HUDEP-2 (cell line): Measurements from ENCODE around the gene GDPD4.
A peak's percentile ranks its signal among the peaks of the same experiment; 100 is the strongest.

Source experiments
- DNase-seq, 76 experiments: peaks; one replicate each; lab custom pipeline; 2025; ENCODE audit not compliant: unreplicated experiment in 76 of 76; lab: John Stamatoyannopoulos, UW

GDPD4 gene

DNA sequence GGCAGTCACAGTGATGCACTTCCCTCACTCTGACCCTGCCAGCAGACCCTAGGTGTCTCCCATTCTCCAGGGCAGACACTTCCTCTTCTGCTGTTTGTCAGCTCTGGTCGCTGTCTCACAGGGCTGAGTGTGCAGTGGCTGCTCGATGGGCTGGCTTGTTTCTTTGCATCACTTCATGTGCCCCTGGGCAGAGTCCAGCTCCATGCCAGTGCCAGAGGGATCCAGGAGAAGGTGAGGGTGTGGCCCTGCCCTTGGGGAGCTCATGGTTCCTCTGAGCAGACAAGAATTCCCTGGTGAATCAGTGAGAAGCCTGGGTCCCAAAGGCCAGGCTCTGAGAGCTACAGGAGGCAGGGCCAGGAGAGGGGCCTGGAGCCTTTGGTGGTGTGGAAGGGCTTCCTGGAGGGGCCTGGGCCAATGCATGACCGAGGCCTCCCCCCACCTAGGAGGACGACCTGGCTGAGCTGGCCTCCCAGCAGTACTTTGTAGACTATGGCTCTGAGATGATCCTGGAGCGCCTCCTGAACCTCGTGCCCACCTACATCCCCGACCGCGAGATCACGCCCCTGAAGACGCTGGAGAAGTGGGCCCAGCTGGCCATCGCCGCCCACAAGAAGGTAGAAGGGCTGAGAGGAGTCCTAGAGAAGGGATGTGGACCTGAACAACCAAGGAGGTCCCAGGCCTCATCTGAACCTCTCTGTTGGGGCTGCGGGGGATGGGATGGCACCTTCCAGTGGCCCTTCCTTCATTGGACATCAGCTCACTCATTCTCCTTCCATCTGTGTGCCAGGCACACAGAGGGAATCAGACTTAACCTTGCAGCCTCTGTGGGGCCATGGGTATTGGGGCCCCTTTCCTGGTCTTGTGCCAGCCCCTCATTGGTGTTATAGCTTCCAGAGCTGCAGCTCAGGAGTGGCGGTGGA lies 107.3 kb downstream of the GDPD4 start:
- DNase-seq = no peak

DNA sequence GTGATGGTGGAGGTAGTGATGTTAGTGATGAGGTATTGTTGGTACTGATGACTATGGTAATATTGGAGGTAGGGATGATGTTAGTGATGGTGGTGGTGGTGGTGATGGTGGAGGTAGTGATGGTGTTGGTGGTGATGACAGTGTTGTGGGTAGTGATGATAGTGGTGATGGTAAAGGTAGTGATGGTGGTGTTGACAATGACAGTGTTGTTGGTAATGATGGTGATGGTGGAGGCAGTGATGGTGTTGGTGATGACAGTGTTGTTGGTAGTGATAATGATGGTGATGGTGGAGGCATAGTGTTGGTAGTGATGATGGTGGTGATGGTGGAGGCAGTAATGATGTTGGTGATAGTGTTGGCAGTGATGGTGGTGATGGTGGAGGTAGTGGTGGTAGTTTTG lies 108.3 kb downstream of the GDPD4 start:
- DNase-seq = no peak

DNA sequence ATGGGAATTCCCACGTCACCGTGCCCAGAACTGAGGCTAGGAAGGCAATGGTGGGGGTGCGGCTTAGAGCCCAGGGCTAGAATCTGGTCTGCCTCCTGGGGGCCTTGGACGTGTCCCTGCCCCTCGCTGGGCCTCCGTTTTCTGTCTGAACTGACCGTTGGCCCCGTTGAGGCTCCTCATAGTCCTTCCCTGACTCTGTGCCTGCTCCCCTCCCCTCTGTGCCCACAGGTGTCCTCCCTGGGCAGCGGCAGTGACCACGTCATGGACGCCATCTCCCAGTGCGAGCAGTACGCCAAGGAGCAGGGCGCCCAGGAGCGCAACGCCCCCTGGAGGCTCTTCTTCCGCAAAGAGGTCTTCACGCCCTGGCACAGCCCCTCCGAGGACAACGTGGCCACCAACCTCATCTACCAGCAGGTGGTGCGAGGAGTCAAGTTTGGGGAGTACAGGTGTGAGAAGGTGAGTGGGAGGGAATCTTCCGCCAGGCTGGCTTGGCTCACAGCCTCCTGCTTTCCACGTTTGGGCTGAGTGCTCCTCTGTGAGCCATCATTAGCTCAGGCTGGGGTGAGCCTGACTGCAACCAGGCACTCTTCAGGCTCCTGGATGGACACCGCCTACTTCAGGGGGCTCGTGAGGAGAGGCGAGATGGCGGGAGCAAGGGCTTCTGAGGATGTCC lies 109.5 kb downstream of the GDPD4 start:
- DNase-seq = peak in 26 of 76 experiments; percentile 1 to 37 (median 12)

DNA sequence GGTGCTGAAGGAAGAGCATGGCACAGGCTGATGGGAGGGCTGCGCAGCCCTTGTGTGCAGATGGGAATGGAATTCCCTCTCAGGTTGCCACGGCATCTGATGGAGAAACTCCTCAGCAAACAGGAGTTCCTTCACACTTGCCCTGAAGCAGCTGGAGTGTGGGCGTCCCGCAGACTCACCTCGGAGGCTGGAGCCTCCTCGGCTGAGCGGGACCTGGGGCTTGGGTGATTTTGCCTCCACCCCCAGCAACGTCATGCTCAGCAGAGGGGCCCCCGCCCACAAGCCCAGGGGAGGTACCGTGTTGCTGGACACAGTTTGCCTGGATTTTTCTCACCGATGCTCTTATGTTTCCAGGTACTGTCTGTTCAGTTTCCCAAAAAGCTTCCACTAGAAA lies 110.1 kb downstream of the GDPD4 start:
- DNase-seq = no peak

DNA sequence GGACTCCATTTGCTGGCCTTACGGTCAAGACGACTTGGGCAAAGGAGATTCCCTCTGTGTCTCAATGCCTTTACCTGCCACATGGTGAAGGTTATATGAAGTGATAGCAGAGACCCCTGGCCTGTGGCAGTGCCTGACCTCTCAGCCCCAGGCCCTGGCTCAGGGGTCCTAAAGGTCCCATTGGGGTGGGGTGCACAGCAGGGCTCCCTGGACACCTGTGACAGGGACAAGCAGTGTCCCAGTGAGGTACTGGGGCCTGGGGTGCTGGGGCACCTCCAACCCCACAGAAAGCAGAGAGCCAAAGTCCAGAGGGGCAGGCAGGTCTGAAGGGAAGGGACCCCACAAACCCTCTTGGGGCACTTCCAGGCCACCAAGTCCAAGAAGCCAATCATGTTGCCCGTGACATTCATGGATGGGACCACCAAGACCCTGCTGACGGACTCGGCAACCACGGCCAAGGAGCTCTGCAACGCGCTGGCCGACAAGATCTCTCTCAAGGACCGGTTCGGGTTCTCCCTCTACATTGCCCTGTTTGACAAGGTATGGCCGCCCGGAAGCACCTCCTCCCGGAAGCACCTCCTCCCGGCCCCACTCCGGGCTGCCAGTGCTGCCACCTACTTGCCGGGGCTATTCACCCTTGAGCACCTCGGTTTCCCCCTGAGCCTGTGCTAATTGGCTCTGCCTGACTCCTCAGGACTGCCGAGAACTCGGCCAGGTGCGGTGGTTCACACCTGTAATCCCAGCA lies 111.0 kb downstream of the GDPD4 start:
- DNase-seq = no peak

DNA sequence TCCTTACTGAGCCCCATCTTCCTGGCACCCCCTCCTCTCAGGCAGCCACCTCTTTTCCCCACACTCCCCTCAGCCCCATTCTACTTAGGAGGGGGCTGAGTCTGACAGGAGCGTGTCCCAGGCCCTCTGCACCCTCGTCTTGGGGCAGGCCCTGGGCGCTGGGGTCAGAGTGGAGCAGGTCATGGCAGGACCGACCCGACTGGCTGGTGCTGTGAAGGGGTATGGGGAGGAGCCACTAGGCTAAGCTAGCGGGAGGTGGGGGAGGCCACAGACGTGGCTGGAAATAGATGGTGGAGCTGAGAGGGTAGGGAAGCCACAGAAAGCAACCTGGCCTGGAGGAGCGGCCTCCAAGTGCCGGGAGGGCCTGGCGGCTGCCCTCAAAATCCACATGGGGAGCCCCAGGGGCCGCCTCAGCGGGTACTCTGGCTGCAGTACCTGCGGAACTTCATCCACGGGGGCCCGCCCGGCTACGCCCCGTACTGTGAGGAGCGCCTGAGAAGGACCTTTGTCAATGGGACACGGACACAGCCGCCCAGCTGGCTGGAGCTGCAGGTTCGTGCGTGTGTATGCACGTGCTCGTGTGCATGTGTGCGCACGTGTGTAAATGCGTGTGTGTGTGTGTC lies 111.8 kb downstream of the GDPD4 start:
- no peak for DNase-seq

DNA sequence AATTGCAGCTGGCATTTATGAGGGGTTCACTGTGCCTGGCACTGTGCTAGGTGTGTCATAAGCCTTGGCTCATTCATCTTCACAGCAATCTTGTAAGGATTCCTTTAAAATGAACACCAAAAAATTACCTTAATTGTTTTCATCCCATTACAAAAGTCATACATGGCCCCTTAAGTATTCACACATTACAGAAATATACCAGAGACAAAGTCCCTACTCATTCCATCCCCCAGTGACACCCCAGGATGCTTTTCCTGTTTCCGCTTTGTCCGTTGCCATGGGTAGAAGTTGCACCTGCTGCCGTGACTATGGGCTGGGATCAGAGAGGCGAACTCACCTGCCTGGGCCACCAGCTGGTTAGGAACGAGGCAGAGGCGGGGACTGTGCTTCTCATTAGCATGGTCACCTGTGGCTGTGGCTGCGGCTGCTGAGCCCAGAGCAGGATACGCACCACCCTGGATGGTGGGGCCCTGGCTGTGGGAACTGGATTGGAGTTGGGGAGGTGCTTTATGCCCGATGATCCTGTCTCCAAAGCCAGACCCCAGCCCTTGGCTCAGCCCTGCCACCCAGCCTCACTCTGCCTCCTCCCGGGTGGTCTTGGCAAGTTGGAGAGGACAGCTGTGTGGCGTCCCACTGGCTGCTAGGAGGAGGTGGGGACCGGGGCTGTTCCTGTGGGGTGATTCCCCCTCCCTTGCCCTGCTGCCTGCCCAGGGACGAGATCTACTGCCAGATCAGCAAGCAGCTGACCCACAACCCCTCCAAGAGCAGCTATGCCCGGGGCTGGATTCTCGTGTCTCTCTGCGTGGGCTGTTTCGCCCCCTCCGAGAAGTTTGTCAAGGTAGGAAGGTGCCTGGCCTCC lies 112.6 kb downstream of the GDPD4 start:
- no peak for DNase-seq

DNA sequence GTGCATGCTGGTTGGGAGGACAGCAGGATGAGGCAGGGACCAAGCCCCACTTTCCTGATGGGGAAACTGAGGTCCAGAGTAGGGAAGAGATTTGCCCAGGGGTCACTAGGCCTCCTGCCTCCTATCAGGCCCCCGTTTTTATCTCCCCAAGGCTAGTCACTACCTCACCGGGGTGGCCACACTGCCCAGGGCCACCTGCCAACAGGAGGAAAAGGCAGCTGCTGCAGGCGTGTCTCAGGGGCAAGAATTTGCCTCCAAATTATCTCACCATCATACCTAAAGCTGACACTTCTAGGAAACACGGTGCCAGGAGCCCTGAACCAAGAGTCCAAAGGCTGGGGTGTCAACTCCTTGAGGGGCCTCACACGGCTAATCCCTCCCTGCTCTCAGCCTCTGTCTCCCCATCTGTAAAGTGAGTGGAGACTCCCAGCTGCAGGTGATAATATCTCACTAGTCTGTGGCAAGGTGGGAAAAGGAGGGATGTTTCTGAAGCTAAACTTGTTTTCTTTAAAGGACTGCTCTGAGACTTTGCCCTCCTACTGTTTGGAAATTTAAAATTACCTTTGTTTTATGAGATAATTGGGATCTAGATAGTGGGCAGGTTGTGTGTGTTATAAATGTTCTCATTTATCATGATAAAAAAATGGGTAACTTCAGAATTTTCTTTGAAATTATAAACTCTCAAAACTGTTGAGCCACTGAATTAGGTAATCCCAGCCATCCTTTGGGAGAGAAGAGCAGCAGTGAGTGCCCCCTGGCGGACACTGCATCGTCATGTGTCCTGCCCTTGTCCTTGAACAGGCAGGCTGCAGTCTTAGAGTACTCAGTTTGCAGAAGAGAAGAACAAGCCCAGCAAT lies 113.5 kb downstream of the GDPD4 start:
- DNase-seq = peak in 64 of 76 experiments; percentile 7 to 70 (median 44)

DNA sequence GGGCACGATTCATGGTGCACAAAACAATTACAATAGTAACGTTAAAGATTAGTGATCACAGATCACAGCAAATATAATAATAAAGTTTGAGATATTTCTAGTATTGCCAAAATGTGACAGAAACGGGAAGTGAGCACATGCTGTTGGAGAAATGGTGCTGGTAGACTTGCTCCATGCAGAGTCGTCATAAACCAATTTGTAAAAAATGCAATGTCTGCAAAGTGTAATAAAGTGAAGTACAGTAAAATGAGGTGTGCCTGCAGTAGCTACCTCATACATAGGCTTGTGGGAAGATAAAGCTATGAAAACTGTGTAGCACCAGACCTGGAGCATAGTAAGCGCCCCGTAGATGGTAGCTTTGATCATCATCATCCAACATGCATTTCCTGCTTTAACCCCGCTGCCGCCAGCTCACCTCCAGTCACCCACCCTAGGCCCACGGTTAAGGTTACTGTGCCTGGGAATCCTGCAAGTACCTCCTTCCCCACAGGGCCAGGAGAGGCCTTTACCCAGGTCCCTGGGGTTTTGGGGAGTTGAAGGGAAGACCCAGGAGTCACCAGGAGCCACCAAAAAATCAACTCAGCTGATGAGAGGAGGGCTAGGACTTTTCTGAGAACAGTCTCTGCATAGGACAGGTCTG lies 114.3 kb downstream of the GDPD4 start:
- no peak for DNase-seq

DNA sequence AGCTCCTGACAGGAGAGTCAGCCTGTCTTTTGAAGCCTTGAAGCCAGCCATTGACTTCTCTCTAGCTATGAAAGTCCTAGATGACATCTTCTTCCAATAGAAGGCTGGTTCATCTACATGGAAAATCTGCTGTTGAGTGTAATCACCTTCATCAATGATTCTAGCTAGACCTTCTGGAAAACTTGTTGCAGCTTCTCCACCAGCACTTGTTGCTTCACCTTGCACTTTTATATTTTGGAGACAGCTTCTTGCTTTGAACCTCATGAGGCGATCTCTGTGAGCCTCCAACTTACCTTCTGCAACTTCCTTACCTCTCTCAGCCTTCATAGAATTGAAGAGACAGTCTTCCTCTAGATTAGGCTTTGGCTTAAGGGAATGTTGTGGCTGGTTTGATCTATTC lies 115.2 kb downstream of the GDPD4 start:
- DNase-seq = no peak

DNA sequence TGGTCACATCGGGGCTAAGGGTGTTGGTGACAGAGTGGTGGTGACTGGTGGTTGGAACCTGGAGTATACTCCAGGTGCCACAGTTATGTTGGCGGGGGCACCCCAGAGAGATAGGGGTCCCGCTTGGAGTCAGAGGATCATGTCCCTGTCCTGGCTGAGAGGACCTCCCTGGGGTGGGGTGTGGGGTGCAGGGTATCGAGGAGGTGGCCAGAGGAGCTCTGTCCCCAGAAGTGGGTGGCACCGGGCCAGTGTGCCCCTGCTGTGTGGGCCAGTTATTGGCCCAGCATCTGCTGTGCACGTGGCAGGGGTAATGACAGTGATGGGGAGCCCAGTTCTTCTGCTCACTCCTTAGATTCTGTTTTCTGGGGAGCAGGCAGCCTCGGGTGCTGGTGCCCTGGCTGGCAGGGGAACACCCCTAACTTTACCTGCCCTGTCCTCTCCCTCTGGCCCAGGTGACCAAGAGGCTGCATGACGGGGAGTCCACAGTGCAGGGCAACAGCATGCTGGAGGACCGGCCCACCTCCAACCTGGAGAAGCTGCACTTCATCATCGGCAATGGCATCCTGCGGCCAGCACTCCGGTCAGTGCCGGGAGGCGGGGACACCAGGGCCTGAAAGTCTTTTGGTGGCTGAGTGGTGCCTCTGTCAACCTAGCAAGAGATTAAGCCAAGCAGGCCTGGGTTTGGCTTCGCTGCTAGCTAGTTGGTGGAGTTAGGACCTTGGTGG lies 117.2 kb downstream of the GDPD4 start:
- no peak for DNase-seq

DNA sequence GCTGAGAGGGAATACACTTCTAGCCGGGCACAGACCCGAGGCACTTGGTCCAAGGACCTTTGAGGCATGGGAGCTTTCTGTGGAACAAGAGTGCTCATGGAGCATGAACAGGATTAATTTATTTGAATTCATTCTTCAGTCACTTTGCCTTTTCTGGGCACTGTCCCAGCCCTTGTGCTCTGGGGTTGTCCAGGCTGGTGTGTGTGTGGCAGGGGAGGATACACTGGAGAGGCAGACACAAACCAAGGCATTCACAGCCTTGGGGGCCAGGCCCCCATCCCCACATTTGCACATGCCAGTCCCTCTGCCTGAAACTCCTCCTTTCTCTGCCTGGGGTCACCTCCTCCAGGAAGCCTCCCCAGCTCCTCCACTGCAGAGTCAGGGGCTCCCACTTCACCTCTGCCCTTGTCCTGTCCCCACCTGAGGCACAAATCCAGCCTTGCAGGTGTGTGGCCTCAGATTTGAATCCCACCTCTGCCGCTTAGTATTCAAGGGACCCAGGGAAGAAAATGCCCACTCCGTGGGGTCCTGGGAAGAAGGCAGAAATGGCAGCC lies 118.0 kb downstream of the GDPD4 start:
- no peak for DNase-seq

DNA sequence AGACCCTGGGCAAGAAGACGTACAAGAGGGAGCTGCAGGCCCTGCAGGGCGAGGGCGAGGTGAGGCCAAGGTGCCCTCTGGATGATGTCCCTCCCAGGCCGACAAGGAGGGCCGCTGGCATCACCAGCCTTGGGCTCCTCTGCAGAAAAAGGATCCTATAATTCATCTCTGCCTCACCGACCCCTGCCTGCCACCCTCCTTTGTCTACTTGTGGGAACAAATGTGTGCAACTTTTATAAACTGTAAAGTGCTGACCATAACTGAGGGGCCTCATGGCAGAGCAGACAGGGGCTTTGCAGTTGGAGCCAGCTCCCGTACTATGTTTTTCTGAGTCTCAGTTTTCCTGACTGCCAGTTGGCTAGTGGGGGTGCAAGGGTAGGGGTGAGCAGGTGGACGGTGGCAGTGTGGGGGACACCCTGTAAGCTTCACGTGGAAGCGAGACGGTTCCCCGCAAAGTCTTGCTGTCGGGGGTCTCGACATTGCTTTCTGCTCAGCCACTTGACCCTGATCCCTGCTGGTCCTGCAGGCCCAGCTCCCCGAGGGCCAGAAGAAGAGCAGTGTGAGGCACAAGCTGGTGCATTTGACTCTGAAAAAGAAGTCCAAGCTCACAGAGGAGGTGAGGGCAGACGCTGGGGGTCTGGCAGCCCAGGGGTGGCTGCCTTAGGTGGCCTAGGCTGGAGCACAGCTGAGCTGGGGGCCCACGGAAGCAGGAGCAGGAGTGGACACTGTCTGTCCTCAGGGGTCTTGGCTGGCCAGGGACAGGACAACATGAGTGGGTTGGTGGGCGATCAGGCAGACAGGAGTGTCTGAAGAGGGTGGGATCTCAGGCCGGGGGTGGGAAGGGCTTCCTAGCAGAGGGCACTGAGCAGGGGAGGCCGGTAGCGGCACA lies 118.7 kb downstream of the GDPD4 start:
- DNase-seq = no peak

DNA sequence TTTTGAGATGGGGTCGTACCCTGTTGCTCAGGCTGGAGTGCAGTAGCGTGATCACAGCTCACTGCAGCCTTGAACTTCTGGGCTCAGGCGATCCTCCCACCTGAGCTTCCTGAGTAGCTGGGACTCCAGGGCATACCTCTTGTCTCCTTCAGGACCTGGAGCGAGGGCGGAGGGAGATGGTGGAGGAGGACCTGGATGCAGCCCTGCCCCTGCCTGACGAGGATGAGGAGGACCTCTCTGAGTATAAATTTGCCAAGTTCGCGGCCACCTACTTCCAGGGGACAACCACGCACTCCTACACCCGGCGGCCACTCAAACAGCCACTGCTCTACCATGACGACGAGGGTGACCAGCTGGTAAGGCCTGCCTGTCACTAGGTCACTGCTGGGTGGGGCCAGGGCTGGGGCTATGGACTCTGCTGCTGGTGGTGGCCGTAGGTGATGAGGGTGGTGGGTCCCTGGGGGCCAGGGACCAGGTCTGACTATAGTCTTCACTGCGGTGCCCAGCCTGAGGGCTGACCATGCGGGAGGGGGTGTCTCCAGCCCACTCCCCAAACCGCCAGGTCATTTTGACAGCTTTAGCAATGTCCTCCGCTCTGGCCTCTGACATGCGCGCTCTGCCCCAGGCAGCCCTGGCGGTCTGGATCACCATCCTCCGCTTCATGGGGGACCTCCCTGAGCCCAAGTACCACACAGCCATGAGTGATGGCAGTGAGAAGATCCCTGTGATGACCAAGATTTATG lies 119.5 kb downstream of the GDPD4 start:
- no peak for DNase-seq

DNA sequence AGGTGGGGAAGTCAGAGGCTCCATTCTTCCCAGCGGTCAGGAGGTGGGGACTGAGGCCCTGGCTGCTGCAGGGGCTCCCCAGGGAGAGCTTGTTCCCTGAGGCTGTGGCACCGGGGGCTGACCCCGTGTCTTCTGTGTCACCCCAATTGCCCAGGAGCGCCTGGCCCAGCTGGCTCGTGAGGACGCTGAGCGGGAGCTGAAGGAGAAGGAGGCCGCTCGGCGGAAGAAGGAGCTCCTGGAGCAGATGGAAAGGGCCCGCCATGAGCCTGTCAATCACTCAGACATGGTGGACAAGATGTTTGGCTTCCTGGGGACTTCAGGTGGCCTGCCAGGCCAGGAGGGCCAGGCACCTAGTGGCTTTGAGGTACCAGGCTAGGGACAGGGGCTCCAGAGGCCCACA lies 120.3 kb downstream of the GDPD4 start:
- no peak for DNase-seq

DNA sequence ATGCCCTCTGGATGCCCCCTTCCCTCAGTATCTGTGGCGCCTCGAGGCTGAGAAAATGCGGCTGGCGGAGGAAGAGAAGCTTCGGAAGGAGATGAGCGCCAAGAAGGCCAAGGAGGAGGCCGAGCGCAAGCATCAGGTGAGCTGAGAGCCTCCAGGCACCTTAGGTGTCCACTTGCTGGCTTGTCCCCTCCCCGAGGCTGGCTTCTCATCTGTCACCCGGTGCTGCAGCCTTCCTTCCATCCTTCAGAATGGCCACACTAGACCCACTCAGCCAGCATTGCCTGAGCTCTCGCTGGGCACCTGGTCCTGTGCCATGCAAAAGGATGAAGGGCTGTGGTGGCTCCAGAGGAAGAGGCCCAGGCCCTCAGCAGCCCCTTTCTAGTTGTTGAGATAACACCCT lies 121.1 kb downstream of the GDPD4 start:
- DNase-seq = no peak
